PFSK-1 (cell line): ENCODE measurements around the gene PDE6D.

Source experiments
- FOXP2 ChIP-seq: optimal IDR thresholded peaks from 2 replicates; pipeline ENCODE3; 2011; ENCODE audit warnings: borderline replicate concordance, control low read depth, inconsistent platforms; ENCODE audit not compliant: insufficient read depth; ENCODE audit errors: extremely low read length, extremely low read depth
- POLR2AphosphoS5 ChIP-seq: IDR thresholded peaks from 2 replicates; pipeline ENCODE4 v1.6.1; 2012; ENCODE audit warnings: low read depth, mild to moderate bottlenecking, control low read depth, low read length, moderate library complexity
- SIN3A ChIP-seq: IDR thresholded peaks from 2 replicates; pipeline ENCODE4 v1.6.1; 2012; ENCODE audit warnings: mild to moderate bottlenecking, low read length, moderate library complexity, borderline replicate concordance; ENCODE audit not compliant: insufficient read depth
- TAF1 ChIP-seq: IDR thresholded peaks from 2 replicates; pipeline ENCODE4 v1.6.1; 2012; ENCODE audit warnings: low read length, control low read depth, borderline replicate concordance; ENCODE audit not compliant: insufficient read depth
- TF ChIP-seq, protein P1 (sequence below), 2 experiments: IDR thresholded peaks; 2 replicates each; pipeline versions ENCODE4 v1.6.1 to v1.8.0; 2011 to 2012; ENCODE audit warnings: low read depth in 2 of 2, low read length in 2 of 2, control low read depth in 1 of 2, inconsistent platforms in 1 of 2, mild to moderate bottlenecking in 1 of 2, moderate library complexity in 1 of 2; ENCODE audit not compliant: insufficient read depth in 1 of 2

DNA sequence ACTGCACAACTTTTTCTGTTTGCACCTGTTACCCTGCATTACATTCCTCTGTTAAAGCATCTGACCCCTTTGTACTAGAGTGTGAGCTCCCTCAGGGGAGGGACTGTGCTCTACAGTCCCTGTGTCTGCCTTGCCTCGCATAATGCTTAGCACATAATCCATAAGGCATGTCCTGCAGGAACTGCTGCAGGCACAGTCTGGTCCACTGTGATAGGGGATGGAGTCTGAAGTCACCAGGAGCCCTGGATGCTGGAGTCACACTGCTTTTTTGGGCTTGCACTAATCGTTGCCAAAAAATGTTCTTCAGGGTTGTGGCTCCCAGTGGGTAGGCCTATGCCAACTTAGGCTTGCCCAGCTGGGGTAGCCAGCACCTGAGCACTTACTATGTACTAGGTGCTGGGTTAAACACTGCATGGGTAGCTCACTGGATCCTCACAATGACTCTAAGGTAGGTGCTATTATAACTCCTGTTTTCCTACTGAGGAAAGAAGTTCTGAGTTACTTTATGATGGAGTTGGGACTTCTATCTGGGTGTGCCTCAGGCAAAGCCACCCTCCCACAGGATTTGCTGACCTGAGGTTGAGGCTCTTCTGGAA, 38.5 kb upstream of the PDE6D start:
- TF ChIP-seq, protein P1, sequence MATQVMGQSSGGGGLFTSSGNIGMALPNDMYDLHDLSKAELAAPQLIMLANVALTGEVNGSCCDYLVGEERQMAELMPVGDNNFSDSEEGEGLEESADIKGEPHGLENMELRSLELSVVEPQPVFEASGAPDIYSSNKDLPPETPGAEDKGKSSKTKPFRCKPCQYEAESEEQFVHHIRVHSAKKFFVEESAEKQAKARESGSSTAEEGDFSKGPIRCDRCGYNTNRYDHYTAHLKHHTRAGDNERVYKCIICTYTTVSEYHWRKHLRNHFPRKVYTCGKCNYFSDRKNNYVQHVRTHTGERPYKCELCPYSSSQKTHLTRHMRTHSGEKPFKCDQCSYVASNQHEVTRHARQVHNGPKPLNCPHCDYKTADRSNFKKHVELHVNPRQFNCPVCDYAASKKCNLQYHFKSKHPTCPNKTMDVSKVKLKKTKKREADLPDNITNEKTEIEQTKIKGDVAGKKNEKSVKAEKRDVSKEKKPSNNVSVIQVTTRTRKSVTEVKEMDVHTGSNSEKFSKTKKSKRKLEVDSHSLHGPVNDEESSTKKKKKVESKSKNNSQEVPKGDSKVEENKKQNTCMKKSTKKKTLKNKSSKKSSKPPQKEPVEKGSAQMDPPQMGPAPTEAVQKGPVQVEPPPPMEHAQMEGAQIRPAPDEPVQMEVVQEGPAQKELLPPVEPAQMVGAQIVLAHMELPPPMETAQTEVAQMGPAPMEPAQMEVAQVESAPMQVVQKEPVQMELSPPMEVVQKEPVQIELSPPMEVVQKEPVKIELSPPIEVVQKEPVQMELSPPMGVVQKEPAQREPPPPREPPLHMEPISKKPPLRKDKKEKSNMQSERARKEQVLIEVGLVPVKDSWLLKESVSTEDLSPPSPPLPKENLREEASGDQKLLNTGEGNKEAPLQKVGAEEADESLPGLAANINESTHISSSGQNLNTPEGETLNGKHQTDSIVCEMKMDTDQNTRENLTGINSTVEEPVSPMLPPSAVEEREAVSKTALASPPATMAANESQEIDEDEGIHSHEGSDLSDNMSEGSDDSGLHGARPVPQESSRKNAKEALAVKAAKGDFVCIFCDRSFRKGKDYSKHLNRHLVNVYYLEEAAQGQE (IDR thresholded peaks at IDR 0.05; ENCODE audit: insufficient read depth in 1 of 2, low read depth in 2 of 2, low read length in 2 of 2) = no peak
- TF ChIP-seq POLR2AphosphoS5 (no peak), TAF1 (no peak), FOXP2 (no peak), SIN3A (no peak)
